IMR-90 (cell line): ENCODE measurements around the gene IQCK. TPM values are rescaled to one million over a fixed set of nuclear protein-coding genes. Genes with fewer than 3 reads are reported as not detected.

Experiments
- ATAC-seq: fragments of 200-7000 bp; cut with Tn5 transposase; 2 replicates; pipeline ENCODE4 v1.9.1; 2020; ENCODE audit warnings: low read depth, mild to moderate bottlenecking, moderate library complexity
- BruUV-seq: library from RNA; stranded (reverse); fragments of 400-500 nt; replicated peaks from 2 replicates; lab custom pipeline; 2021; lab: Mats Ljungman, UMichigan
- CTCF ChIA-PET: fragments of 300-600 bp; formaldehyde crosslinking; extraction: SDS; loops from one replicate; lab custom pipeline; 2021; ENCODE audit warnings: antibody characterized with exemption; lab: Yijun Ruan, JAX
- POLR2A ChIA-PET: fragments of 300-600 bp; sonication (Branson Sonifier 250); formaldehyde crosslinking; loops from one replicate; lab custom pipeline; 2022; ENCODE audit warnings: antibody characterized with exemption; ENCODE audit not compliant: unreplicated experiment; lab: Charles Lee
- DNase-seq: peaks from one replicate; pipeline ENCODE4 v3.0.0; 2013
- H2AFZ ChIP-seq: replicated peaks from 2 replicates; pipeline ENCODE3; 2013; ENCODE audit warnings: low read length, mild to moderate bottlenecking; ENCODE audit not compliant: poor library complexity
- H2AK5ac ChIP-seq: 2 replicates; pipeline ENCODE4 v1.6.1; 2013; ENCODE audit warnings: low read depth, low read length, inconsistent platforms
- H2AK9ac ChIP-seq: replicated peaks from 2 replicates; pipeline ENCODE3; 2013; ENCODE audit warnings: mild to moderate bottlenecking, low read depth, low read length, moderate library complexity; ENCODE audit not compliant: poor library complexity
- H2BK120ac ChIP-seq: 2 replicates; pipeline ENCODE4 v1.6.1; 2013; ENCODE audit warnings: low read depth, low read length, inconsistent platforms
- H2BK15ac ChIP-seq: 3 replicates; pipeline ENCODE4 v1.6.1; 2013; ENCODE audit warnings: low read depth, low read length, inconsistent platforms
- H2BK20ac ChIP-seq: 2 replicates; pipeline ENCODE4 v1.6.1; 2013; ENCODE audit warnings: low read depth, mild to moderate bottlenecking, inconsistent platforms, low read length, moderate library complexity
- H2BK5ac ChIP-seq: 2 replicates; pipeline ENCODE4 v1.6.1; 2013; ENCODE audit warnings: mild to moderate bottlenecking, low read depth, low read length, inconsistent platforms; ENCODE audit not compliant: poor library complexity, severe bottlenecking
- H3K14ac ChIP-seq: replicated peaks from 2 replicates; pipeline ENCODE4 v1.6.1; 2013; ENCODE audit warnings: low read depth, low read length, inconsistent platforms
- H3K18ac ChIP-seq: 2 replicates; pipeline ENCODE4 v1.6.1; 2013; ENCODE audit warnings: low read depth, low read length, control low read depth
- H3K23ac ChIP-seq: 2 replicates; pipeline ENCODE4 v1.6.1; 2013; ENCODE audit warnings: low read depth, low read length, inconsistent platforms
- H3K27ac ChIP-seq: 2 replicates; pipeline ENCODE4 v1.5.1; 2013; ENCODE audit warnings: mild to moderate bottlenecking, control low read depth, low read length; ENCODE audit not compliant: insufficient read depth
- H3K27me3 ChIP-seq: 2 replicates; pipeline ENCODE4 v1.6.1; 2013; ENCODE audit warnings: low read length; ENCODE audit not compliant: control insufficient read depth, insufficient read depth
- H3K36me3 ChIP-seq: 2 replicates; pipeline ENCODE4 v1.6.1; 2013; ENCODE audit warnings: low read length, mixed read lengths; ENCODE audit not compliant: control insufficient read depth, insufficient read depth
- H3K4ac ChIP-seq: 2 replicates; pipeline ENCODE4 v1.6.1; 2013; ENCODE audit warnings: low read depth, low read length, inconsistent platforms
- H3K4me1 ChIP-seq: 2 replicates; pipeline ENCODE4 v1.6.1; 2013; ENCODE audit warnings: low read length, mixed read lengths; ENCODE audit not compliant: control insufficient read depth, insufficient read depth
- H3K4me2 ChIP-seq: 2 replicates; pipeline ENCODE4 v1.6.1; 2013; ENCODE audit warnings: low read depth, mild to moderate bottlenecking, control low read depth, low read length, moderate library complexity
- H3K4me3 ChIP-seq: 2 replicates; pipeline ENCODE4 v1.5.1; 2013; ENCODE audit warnings: low read depth, mild to moderate bottlenecking, control low read depth, low read length, moderate library complexity; ENCODE audit not compliant: insufficient read depth
- H3K56ac ChIP-seq: 2 replicates; pipeline ENCODE4 v1.6.1; 2013; ENCODE audit warnings: low read length, inconsistent platforms; ENCODE audit not compliant: insufficient read depth; ENCODE audit errors: extremely low read depth
- H3K79me1 ChIP-seq, 2 experiments: 2 replicates each; pipeline ENCODE4 v1.6.1; 2013; ENCODE audit warnings: low read length in 2 of 2, inconsistent platforms in 1 of 2, low read depth in 1 of 2
- H3K9ac ChIP-seq: 2 replicates; pipeline ENCODE4 v1.6.1; 2013; ENCODE audit warnings: low read depth, low read length, control low read depth
- H3K9me1 ChIP-seq: 2 replicates; pipeline ENCODE4 v1.6.1; 2013; ENCODE audit warnings: low read length, inconsistent platforms; ENCODE audit not compliant: insufficient read depth
- H3K9me3 ChIP-seq: 2 replicates; pipeline ENCODE4 v1.6.1; 2013; ENCODE audit warnings: low read length; ENCODE audit not compliant: control insufficient read depth, insufficient read depth
- H4K20me1 ChIP-seq: 2 replicates; pipeline ENCODE4 v1.6.1; 2013; ENCODE audit warnings: low read length, inconsistent platforms; ENCODE audit not compliant: insufficient read depth
- H4K5ac ChIP-seq: 2 replicates; pipeline ENCODE4 v1.6.1; 2013; ENCODE audit warnings: mild to moderate bottlenecking, low read depth, low read length, control low read depth
- H4K8ac ChIP-seq, 2 experiments: 2 replicates each; pipeline ENCODE4 v1.6.1; 2013; ENCODE audit warnings: low read depth in 2 of 2, low read length in 2 of 2, control low read depth in 1 of 2, inconsistent platforms in 1 of 2
- H4K91ac ChIP-seq: 2 replicates; pipeline ENCODE4 v1.6.1; 2013; ENCODE audit warnings: low read depth, low read length, inconsistent platforms; ENCODE audit not compliant: insufficient read depth
- MAFK ChIP-seq: IDR thresholded peaks from 2 replicates; pipeline ENCODE4 v1.6.1; 2012; ENCODE audit warnings: low read depth, low read length, improper control_type of control experiment
- MXI1 ChIP-seq: IDR thresholded peaks from 2 replicates; pipeline ENCODE4 v1.6.1; 2012; ENCODE audit warnings: low read depth, mild to moderate bottlenecking, low read length, moderate library complexity, borderline replicate concordance
- whole genome bisulfite sequencing, 2 experiments: methylation state at CpG; one replicate each; pipeline versions ENCODE4 v1.1.5 to v1.1.7; 2013; ENCODE audit warnings: missing lambda C conversion rate in 2 of 2; ENCODE audit not compliant: insufficient read length in 1 of 2; ENCODE audit errors: extremely low coverage in 2 of 2; 5-methylcytosine and 5-hydroxymethylcytosine counted together
- dilution Hi-C: fragments of 300-500 bp; cut with HindIII; formaldehyde crosslinking; loops from one replicate; pipeline ENCODE4 v1.14.3; 2018; ENCODE audit warnings: low sequenced_read_pairs; ENCODE audit not compliant: unreplicated experiment
- in situ Hi-C: fragments of 300-500 bp; cut with MboI; formaldehyde crosslinking; loops from 3 replicates; pipeline ENCODE4 v1.14.3; 2019; ENCODE audit warnings: low sequenced_read_pairs, inconsistent platforms, mixed read lengths
- intact Hi-C: fragments of 100-400 bp; cut with micrococcal nuclease; formaldehyde crosslinking; loops from 2 replicates; pipeline ENCODE4 v1.10.0; 2022
- polyA plus RNA-seq, 3 experiments: library from polyadenylated mRNA; depleted of rRNA; stranded (reverse); fragments of >200 nt; gene quantifications; 2 replicates each; pipeline ENCODE4 v1.2.3, GENCODE V29; 2012; ENCODE audit warnings: low replicate concordance in 1 of 3
- total RNA-seq: library from RNA; depleted of rRNA; stranded (reverse); fragments of >200 nt; gene quantifications from 2 replicates; pipeline ENCODE4 v1.2.3, GENCODE V29; 2012
- TF ChIP-seq, protein P1 (sequence below): fragments of 150-350 bp; IDR thresholded peaks from 2 replicates; pipeline ENCODE4 v1.6.1; 2017; ENCODE audit warnings: mild to moderate bottlenecking, antibody characterized with exemption, low read length, low read depth

The IQCK gene
- total and polyA plus RNA-seq, 2 of the 4 experiments (the other 2 are of a cell fraction), result 4.1 to 5.4 TPM

DNA sequence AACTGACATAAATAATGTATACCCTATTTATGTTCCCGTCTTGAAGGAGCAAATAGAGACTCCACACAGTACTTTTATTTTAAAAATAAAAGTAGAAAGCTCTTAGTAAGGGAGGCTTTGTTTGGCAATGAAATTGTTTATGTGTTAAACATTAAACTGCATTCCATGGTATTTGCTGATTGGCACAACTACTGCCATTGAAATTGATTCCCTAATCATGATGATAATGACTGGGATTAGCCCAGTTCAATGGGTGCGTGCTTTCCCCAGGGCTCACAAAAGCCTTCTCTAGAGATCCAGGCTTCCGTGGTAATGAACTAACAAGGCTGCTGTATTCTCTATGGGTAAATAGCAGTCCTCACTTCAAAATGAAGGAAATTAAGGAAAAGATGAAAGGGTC lies 99.1 kb downstream of the IQCK start:
- no TSS peak for BruUV-seq
- H2BK20ac ChIP-seq, result no peak overlapping the region
- no peak overlapping the region for H2BK120ac ChIP-seq
- no peak overlapping the region for H2AK5ac ChIP-seq
- no peaks in the 10 kb centered on the region for H3K79me1 ChIP-seq
- no peak overlapping the region for H3K18ac ChIP-seq
- no peak overlapping the region for H3K4me3 ChIP-seq
- ChIA-PET POLR2A (no interaction called here), CTCF (no interaction called here)
- no peaks in the 10 kb centered on the region for H3K36me3 ChIP-seq
- no peak overlapping the region for H2AFZ ChIP-seq
- H3K4me1 ChIP-seq, result no peaks in the 10 kb centered on the region; the same call in 1 of the 2 replicates
- H3K23ac ChIP-seq, result no peak overlapping the region
- H3K9me3 ChIP-seq, result no peaks in the 10 kb centered on the region
- ATAC-seq, result no peak
- no peak overlapping the region for H3K9ac ChIP-seq
- H4K8ac ChIP-seq, result no peak overlapping the region
- no peak overlapping the region for H3K4ac ChIP-seq
- WGBS, 2 experiments, result no CpG with 5 or more reads among the region's 3 CpGs
- no peak overlapping the region for H3K14ac ChIP-seq
- no peaks in the 10 kb centered on the region for H3K9me1 ChIP-seq
- no peak overlapping the region for H2BK5ac ChIP-seq
- H4K20me1 ChIP-seq, result no peaks in the 10 kb centered on the region
- no peak overlapping the region for H3K56ac ChIP-seq
- intact Hi-C loops, result loop anchor here (5.0 kb wide), 1 partner anchor 60 kb away; no protein-coding TSS in a partner anchor
- H4K91ac ChIP-seq, result no peak overlapping the region
- H2AK9ac ChIP-seq, result no peak overlapping the region
- TF ChIP-seq MXI1, result no peak
- TF ChIP-seq MAFK, result no peak
- TF ChIP-seq, protein P1, sequence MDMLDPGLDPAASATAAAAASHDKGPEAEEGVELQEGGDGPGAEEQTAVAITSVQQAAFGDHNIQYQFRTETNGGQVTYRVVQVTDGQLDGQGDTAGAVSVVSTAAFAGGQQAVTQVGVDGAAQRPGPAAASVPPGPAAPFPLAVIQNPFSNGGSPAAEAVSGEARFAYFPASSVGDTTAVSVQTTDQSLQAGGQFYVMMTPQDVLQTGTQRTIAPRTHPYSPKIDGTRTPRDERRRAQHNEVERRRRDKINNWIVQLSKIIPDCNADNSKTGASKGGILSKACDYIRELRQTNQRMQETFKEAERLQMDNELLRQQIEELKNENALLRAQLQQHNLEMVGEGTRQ, result no peak
- no peak overlapping the region for H3K27ac ChIP-seq
- H3K27me3 ChIP-seq, result no peaks in the 10 kb centered on the region
- H2BK15ac ChIP-seq, result no peak overlapping the region
- in situ Hi-C loops, result no loop called here
- peak overlapping the region; percentile 43; the same call in 1 of the 2 replicates for H4K5ac ChIP-seq
- DNase-seq, result no peak
- dilution Hi-C loops, result no loop called here
- no peak overlapping the region for H3K4me2 ChIP-seq
